ENCODE measurements around the gene CDR2L.
A peak's percentile ranks its signal among the peaks of the same experiment; 100 is the strongest.
"Not testable (repeated sequence)": the region's sequence is repeated elsewhere in the genome, so short reads cannot be mapped to it uniquely, and the experiment has no call there.

Gene CDR2L

GRCh38 chr17:74964988-74965622 is 22.3 kb upstream of the CDR2L start:
- ATAC-seq (ENCODE audit: low read depth) (no peak), DNase-seq (ENCODE audit: low spot score in 2 of 2) (no peak)
- H3K27me3 Mint-ChIP-seq: peaks cover 6% of the 10 kb centered on the region
- H3K4me3 Mint-ChIP-seq: no peak overlapping the region
- H3K27ac Mint-ChIP-seq: no peak overlapping the region
- peaks cover 11% of the 10 kb centered on the region for H3K4me1 Mint-ChIP-seq
- H3K9me3 Mint-ChIP-seq: no peaks in the 10 kb centered on the region
- H3K36me3 Mint-ChIP-seq: no peaks in the 10 kb centered on the region

GRCh38 chr17:74968361-74968780 is 19.1 kb upstream of the CDR2L start:
- H3K9me3 Mint-ChIP-seq: no peaks in the 10 kb centered on the region
- no peaks in the 10 kb centered on the region for H3K36me3 Mint-ChIP-seq
- no peak for DNase-seq (ENCODE audit: low spot score in 2 of 2)
- H3K27ac Mint-ChIP-seq: no peak overlapping the region
- ATAC-seq (ENCODE audit: low read depth): no peak
- peaks cover 10% of the 10 kb centered on the region for H3K4me1 Mint-ChIP-seq
- H3K4me3 Mint-ChIP-seq: no peak overlapping the region
- H3K27me3 Mint-ChIP-seq: peaks cover 8% of the 10 kb centered on the region

GRCh38 chr17:74969501-74969900 is 17.9 kb upstream of the CDR2L start:
- not testable (repeated sequence) for H3K9me3 Mint-ChIP-seq; H3K4me3 Mint-ChIP-seq; H3K27ac Mint-ChIP-seq; H3K4me1 Mint-ChIP-seq; DNase-seq (ENCODE audit: low spot score in 2 of 2); ATAC-seq (ENCODE audit: low read depth); H3K36me3 Mint-ChIP-seq
- H3K27me3 Mint-ChIP-seq: peaks cover 10% of the 10 kb centered on the region

- H3K27ac Mint-ChIP-seq: no peak overlapping the region
- H3K9me3 Mint-ChIP-seq: no peaks in the 10 kb centered on the region
- no peak overlapping the region for H3K4me3 Mint-ChIP-seq
- no peaks in the 10 kb centered on the region for H3K36me3 Mint-ChIP-seq
- ATAC-seq (ENCODE audit: low read depth): no peak
- H3K27me3 Mint-ChIP-seq: peaks cover 8% of the 10 kb centered on the region
- peaks cover 6% of the 10 kb centered on the region for H3K4me1 Mint-ChIP-seq
- DNase-seq (ENCODE audit: low spot score in 2 of 2): no peak
These were observed 17.0 kb upstream of the CDR2L start for GRCh38 chr17:74970395-74970794.

DNA sequence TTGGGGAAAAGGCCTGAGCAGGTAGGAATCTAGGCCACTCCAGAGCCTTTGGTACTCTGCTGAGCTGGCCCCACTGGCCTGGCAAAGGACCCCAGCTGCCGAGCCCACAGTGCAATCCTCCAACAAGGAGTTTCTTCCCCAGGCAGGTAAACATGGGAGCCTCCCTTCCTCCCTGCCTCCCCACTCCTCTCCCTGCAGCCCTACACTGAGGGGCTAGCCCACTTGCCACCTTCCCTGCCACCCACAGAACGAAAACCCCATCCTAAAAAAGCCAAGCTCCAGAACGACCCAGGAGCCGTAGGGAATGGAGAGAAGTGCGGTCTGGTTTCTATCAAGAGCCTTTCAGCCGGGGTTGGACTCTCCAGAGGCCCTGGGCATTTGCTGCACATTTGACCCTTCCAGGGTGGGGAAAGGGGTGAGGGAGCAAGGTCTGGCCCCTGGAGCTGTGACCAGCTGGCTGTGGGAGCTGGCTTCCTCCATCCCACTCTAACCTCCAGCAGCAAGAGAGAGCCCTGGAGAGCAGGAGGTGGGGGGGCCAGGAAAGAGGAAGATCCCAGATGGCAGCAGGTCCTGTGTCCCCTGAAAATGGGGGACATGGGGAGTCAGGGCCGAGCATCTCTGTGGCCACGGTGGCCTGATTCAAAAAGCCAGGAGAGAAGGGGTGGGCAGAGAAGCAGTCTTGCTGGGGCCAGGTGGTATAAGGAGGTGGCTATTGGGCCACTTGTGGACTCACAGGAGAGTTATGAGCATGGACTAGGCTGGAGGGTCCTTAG is 16.2 kb upstream of the CDR2L start:
- H3K27me3 Mint-ChIP-seq: peaks cover 10% of the 10 kb centered on the region
- no peak overlapping the region for H3K27ac Mint-ChIP-seq
- peaks cover 6% of the 10 kb centered on the region for H3K4me1 Mint-ChIP-seq
- ATAC-seq (ENCODE audit: low read depth): no peak
- peak overlapping the region; percentile 70 for H3K4me3 Mint-ChIP-seq
- DNase-seq (ENCODE audit: low spot score in 2 of 2): no peak
- H3K36me3 Mint-ChIP-seq: no peaks in the 10 kb centered on the region
- no peaks in the 10 kb centered on the region for H3K9me3 Mint-ChIP-seq

DNA sequence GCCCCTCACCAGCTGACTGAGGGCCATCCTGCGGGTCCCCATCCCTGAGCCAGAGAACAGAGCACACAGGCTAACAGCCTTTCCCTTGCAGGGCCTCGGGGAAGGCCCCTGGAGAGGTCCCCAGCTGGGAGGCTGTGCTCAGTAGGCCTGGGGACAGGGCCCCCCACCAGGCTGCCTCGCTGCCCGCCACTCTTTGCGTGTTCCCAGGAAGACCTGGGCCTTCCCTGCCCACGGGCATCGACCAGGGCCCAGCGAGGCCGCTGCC is 15.7 kb upstream of the CDR2L start:
- no peak overlapping the region for H3K27ac Mint-ChIP-seq
- peak overlapping the region; percentile 70 for H3K4me3 Mint-ChIP-seq
- no peaks in the 10 kb centered on the region for H3K9me3 Mint-ChIP-seq
- peaks cover 6% of the 10 kb centered on the region for H3K4me1 Mint-ChIP-seq
- H3K36me3 Mint-ChIP-seq: no peaks in the 10 kb centered on the region
- DNase-seq (ENCODE audit: low spot score in 2 of 2) (no peak), ATAC-seq (ENCODE audit: low read depth) (no peak)
- H3K27me3 Mint-ChIP-seq: peaks cover 12% of the 10 kb centered on the region

DNA sequence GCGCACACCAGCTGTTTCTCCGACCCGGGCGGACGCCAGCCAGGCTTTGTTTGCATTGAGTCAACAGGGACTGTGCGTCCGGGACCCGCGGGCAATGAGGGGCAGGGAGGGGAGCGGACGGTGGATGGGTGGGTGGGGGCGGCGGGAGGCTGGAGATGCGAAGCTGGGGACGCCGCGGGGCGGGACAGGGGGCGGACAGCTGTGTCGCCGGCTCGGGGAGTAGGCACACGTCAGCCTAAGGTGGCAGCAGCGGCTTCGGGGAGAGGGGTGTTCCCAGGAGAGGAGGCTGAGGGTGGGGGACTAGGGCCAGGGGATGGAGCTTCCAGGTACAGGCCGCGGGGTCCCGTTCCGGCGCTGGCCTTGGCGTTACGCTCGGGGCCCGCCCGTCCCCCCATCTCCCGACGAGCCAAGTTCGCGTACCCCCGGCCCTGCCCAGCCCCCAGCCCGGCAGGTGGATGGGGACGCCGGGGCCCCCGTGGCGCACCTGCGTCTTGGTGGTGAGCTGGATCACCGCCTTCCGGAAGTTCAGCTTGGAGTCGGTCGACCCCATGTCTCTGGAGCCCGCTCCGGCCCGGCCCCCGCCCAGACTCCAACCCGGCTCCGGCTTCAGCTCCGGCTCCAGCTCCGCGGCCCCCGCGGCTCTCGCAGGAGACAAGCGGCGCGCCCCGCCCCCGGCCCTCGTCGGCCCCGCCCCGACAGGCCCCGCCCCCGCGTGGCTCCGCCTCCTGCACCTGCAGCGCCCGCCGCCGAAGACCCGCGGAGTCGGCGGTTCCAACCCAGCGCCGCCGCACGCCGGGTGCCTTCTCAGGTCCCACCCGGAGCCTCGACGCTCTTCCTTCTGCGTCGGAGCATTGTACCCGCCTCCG is 15.1 kb upstream of the CDR2L start, which contains the start of gene HID1:
TSS of gene HID1 (minus strand) at position 653 of the 866 bp plus-strand sequence. CDS start at position 550, 103 bp downstream.
- Mint-ChIP-seq H3K27ac (peak within 1 kb of the TSS; percentile 9), H3K9me3 (no peaks in the 10 kb centered on the region), H3K36me3 (no peaks in the 10 kb centered on the region), H3K4me1 (peaks cover 6% of the 10 kb centered on the region), H3K4me3 (peak within 1 kb of the TSS; percentile 82), H3K27me3 (peaks cover 13% of the 10 kb centered on the region)
- peak; percentile 83 for ATAC-seq (ENCODE audit: low read depth)
- DNase-seq (ENCODE audit: low spot score in 2 of 2): peak; percentile 61 to 72

DNA sequence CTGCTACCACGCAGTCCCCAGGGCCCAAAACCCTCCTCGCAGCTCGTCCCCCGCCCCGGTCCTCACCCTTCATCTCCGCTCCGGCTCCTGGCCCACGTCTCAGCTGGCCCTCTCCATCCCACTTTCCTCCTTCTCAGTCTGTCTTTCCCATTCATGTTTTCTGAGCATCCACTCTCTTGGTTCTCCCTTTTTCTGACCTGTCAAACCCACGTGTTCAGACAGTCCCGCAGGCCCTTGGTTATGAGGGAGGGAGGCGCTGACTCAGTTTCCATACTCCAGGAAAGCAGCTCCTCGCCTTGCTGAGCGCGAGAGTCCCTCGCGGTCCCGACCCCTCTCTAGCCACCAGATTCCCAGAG is 14.5 kb upstream of the CDR2L start:
- Mint-ChIP-seq H3K27ac (peak overlapping the region; percentile 9), H3K4me3 (peak overlapping the region; percentile 82)

GRCh38 chr17:74975943-74976342 is 11.5 kb upstream of the CDR2L start:
- ATAC-seq (ENCODE audit: low read depth) (no peak), DNase-seq (ENCODE audit: low spot score in 2 of 2) (no peak)
- Mint-ChIP-seq H3K4me3 (no peak overlapping the region), H3K27me3 (peaks cover 26% of the 10 kb centered on the region), H3K9me3 (no peaks in the 10 kb centered on the region), H3K27ac (no peak overlapping the region), H3K36me3 (no peaks in the 10 kb centered on the region), H3K4me1 (peaks cover 6% of the 10 kb centered on the region)

More for the DNA sequence above, 14.5 kb upstream of the CDR2L start:
- H3K27me3 Mint-ChIP-seq: peaks cover 16% of the 10 kb centered on the region
- H3K4me1 Mint-ChIP-seq: peaks cover 6% of the 10 kb centered on the region
- H3K36me3 Mint-ChIP-seq: no peaks in the 10 kb centered on the region
- DNase-seq (ENCODE audit: low spot score in 2 of 2): no peak
- ATAC-seq (ENCODE audit: low read depth): no peak
- no peaks in the 10 kb centered on the region for H3K9me3 Mint-ChIP-seq

DNA sequence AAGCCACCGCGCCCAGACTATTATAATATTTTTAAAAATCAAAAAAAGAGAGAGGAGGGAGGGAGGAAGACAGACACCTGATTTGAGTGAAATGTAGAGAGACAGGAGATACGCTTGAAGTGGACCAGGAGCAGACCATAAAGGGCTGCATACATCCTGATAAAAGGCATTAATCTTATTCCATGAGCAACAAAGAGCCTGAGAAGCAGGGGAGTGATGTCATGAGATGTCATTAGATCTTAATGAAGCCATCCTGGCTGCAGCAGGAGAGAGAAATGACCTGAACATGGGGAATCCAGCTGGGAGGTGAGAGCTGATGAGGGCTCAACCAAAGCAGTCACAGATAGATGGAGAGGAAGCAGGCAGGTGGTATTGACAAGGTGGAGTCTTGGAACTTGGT is 9.6 kb upstream of the CDR2L start:
- H3K4me1 Mint-ChIP-seq: peaks cover 12% of the 10 kb centered on the region
- ATAC-seq (ENCODE audit: low read depth) (no peak), DNase-seq (ENCODE audit: low spot score in 2 of 2) (no peak)
- H3K9me3 Mint-ChIP-seq: no peaks in the 10 kb centered on the region
- H3K27me3 Mint-ChIP-seq: peaks cover 26% of the 10 kb centered on the region
- H3K27ac Mint-ChIP-seq: no peak overlapping the region
- H3K36me3 Mint-ChIP-seq: no peaks in the 10 kb centered on the region
- H3K4me3 Mint-ChIP-seq: no peak overlapping the region

- H3K27ac Mint-ChIP-seq: no peak overlapping the region
These were observed 9.2 kb upstream of the CDR2L start for GRCh38 chr17:74978240-74978639.

GRCh38 chr17:74979408-74980146 is 7.9 kb upstream of the CDR2L start:
- DNase-seq (ENCODE audit: low spot score in 2 of 2) (no peak), ATAC-seq (ENCODE audit: low read depth) (no peak)
- no peaks in the 10 kb centered on the region for H3K9me3 Mint-ChIP-seq
- H3K27ac Mint-ChIP-seq: no peak overlapping the region
- H3K4me1 Mint-ChIP-seq: peaks cover 7% of the 10 kb centered on the region
- peaks cover 22% of the 10 kb centered on the region for H3K27me3 Mint-ChIP-seq
- H3K4me3 Mint-ChIP-seq: no peak overlapping the region
- no peaks in the 10 kb centered on the region for H3K36me3 Mint-ChIP-seq

More at GRCh38 chr17:74978240-74978639, 9.2 kb upstream of the CDR2L start:
- no peaks in the 10 kb centered on the region for H3K36me3 Mint-ChIP-seq
- H3K4me3 Mint-ChIP-seq: no peak overlapping the region
- no peaks in the 10 kb centered on the region for H3K9me3 Mint-ChIP-seq
- H3K27me3 Mint-ChIP-seq: peaks cover 23% of the 10 kb centered on the region
- DNase-seq (ENCODE audit: low spot score in 2 of 2) (no peak), ATAC-seq (ENCODE audit: low read depth) (no peak)
- H3K4me1 Mint-ChIP-seq: peaks cover 7% of the 10 kb centered on the region

DNA sequence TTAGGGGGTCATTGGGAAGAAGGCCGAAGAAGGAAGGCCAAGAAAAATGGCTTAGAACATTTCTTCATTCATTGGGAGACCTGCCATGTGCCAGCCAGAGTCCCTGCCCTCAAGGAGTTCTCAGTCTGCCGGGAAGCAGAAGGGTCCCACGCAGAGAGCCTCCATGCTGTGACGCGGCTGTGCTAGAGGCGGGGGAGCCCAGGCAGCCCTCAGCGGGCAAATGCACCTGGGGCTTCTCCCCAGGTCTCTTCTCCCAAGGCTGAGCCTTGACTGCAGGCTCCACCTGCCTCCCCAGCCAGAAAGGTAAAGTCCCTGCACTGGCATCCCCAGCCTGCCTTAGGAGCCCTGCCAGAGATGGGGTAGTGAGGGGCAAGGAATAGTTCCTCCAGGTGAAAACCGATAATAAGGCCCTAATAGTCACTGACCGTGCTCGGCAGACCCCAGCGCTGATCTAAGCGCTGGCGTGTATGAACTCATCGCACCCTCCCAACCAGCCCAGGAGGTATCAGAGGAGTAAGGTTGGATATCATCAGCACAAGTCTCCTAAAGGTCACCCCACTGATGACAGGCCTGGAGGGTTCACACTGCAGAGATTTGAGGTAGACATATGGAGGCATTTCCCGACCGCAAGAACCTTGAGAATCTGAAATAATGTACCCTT is 6.0 kb upstream of the CDR2L start:
- peaks cover 20% of the 10 kb centered on the region for H3K27me3 Mint-ChIP-seq
- peak; percentile 10 for ATAC-seq (ENCODE audit: low read depth)
- no peak for DNase-seq (ENCODE audit: low spot score in 2 of 2)
- peaks cover 7% of the 10 kb centered on the region for H3K4me1 Mint-ChIP-seq
- H3K4me3 Mint-ChIP-seq: peak overlapping the region; percentile 89
- H3K27ac Mint-ChIP-seq: no peak overlapping the region
- no peaks in the 10 kb centered on the region for H3K36me3 Mint-ChIP-seq
- no peaks in the 10 kb centered on the region for H3K9me3 Mint-ChIP-seq

All from memory B cell (primary cell).